ENCODE results near the gene NR2C2. TPM values are rescaled to one million over a fixed set of nuclear protein-coding genes. Genes with fewer than 3 reads are reported as not detected.
A peak's percentile ranks its signal among the peaks of the same experiment; 100 is the strongest.

Gene NR2C2
- total RNA-seq, 1 experiment from 2014 or later: 46.8 TPM

GRCh38 chr3:14957153-14957552, 9.8 kb downstream of the NR2C2 start:
- Histone ChIP-seq H2AFZ (ENCODE audit: low read length) (no peak overlapping the region), H3K36me3 (ENCODE audit: insufficient read depth, low read length) (no peaks in the 10 kb centered on the region), H3K27ac (ENCODE audit: low read length) (peak overlapping the region; percentile 40), H3K9ac (ENCODE audit: low read length) (peak overlapping the region; percentile 19; the same call in 1 of the 2 replicates), H3K9me2 (replicated peaks; ENCODE audit: insufficient read depth, low read length) (no peaks in the 10 kb centered on the region), H3K4me3 (ENCODE audit: low read length) (no peak overlapping the region; the same call in 1 of the 2 replicates), H3K27me3 (ENCODE audit: low read length) (no peaks in the 10 kb centered on the region), H3K4me2 (ENCODE audit: low read depth, low read length, poor library complexity, severe bottlenecking) (peak overlapping the region; percentile 67), H3K79me2 (ENCODE audit: low read length) (peaks cover 94% of the 10 kb centered on the region), H3K9me3 (ENCODE audit: low read length) (no peaks in the 10 kb centered on the region), H4K20me1 (ENCODE audit: insufficient read depth, low read depth, low read length) (no peaks in the 10 kb centered on the region), H3K4me1 (ENCODE audit: low read length) (peaks cover 59% of the 10 kb centered on the region)
- peak; percentile 50 for DNase-seq

GRCh38 chr3:14957925-14958324, 10.5 kb downstream of the NR2C2 start:
- Histone ChIP-seq H3K9ac (ENCODE audit: low read length) (peak overlapping the region; percentile 19), H3K4me2 (ENCODE audit: low read depth, low read length, poor library complexity, severe bottlenecking) (peak overlapping the region; percentile 67), H3K27me3 (ENCODE audit: low read length) (no peaks in the 10 kb centered on the region), H3K27ac (ENCODE audit: low read length) (peak overlapping the region; percentile 40), H4K20me1 (ENCODE audit: insufficient read depth, low read depth, low read length) (no peaks in the 10 kb centered on the region), H3K4me1 (ENCODE audit: low read length) (peaks cover 59% of the 10 kb centered on the region), H2AFZ (ENCODE audit: low read length) (no peak overlapping the region), H3K9me2 (replicated peaks; ENCODE audit: insufficient read depth, low read length) (no peaks in the 10 kb centered on the region), H3K36me3 (ENCODE audit: insufficient read depth, low read length) (no peaks in the 10 kb centered on the region), H3K9me3 (ENCODE audit: low read length) (no peaks in the 10 kb centered on the region), H3K4me3 (ENCODE audit: low read length) (peak overlapping the region; percentile 31; the same call in 1 of the 2 replicates), H3K79me2 (ENCODE audit: low read length) (peaks cover 94% of the 10 kb centered on the region)
- DNase-seq: peak; percentile 75

- peak overlapping the region; percentile 55 for H3K4me2 ChIP-seq (ENCODE audit: low read depth, low read length, poor library complexity, severe bottlenecking)
- no peaks in the 10 kb centered on the region for H3K9me3 ChIP-seq (ENCODE audit: low read length)
- H3K9ac ChIP-seq (ENCODE audit: low read length): peak overlapping the region; percentile 49
- DNase-seq: no peak
- H3K36me3 ChIP-seq (ENCODE audit: insufficient read depth, low read length): no peaks in the 10 kb centered on the region
- H3K79me2 ChIP-seq (ENCODE audit: low read length): peaks cover 95% of the 10 kb centered on the region
- peak overlapping the region; percentile 44 for H3K27ac ChIP-seq (ENCODE audit: low read length)
- H3K4me1 ChIP-seq (ENCODE audit: low read length): peaks cover 59% of the 10 kb centered on the region
- H3K4me3 ChIP-seq (ENCODE audit: low read length): peak overlapping the region; percentile 18
- H3K9me2 ChIP-seq (replicated peaks; ENCODE audit: insufficient read depth, low read length): no peaks in the 10 kb centered on the region
- H3K27me3 ChIP-seq (ENCODE audit: low read length): no peaks in the 10 kb centered on the region
- H4K20me1 ChIP-seq (ENCODE audit: insufficient read depth, low read depth, low read length): no peaks in the 10 kb centered on the region
- no peak overlapping the region for H2AFZ ChIP-seq (ENCODE audit: low read length)
Measured at GRCh38 chr3:14959359-14959943, 12.1 kb downstream of the NR2C2 start.

GRCh38 chr3:14962762-14963161, 15.4 kb downstream of the NR2C2 start:
- no peaks in the 10 kb centered on the region for H3K9me3 ChIP-seq (ENCODE audit: low read length)
- no peak for DNase-seq
- H3K4me3 ChIP-seq (ENCODE audit: low read length): no peak overlapping the region
- H3K79me2 ChIP-seq (ENCODE audit: low read length): peaks cover 91% of the 10 kb centered on the region
- H3K36me3 ChIP-seq (ENCODE audit: insufficient read depth, low read length): peaks cover 7% of the 10 kb centered on the region; the same call in 1 of the 2 replicates
- H3K4me2 ChIP-seq (ENCODE audit: low read depth, low read length, poor library complexity, severe bottlenecking): no peak overlapping the region
- H4K20me1 ChIP-seq (ENCODE audit: insufficient read depth, low read depth, low read length): no peaks in the 10 kb centered on the region
- H3K9ac ChIP-seq (ENCODE audit: low read length): no peak overlapping the region
- H3K27me3 ChIP-seq (ENCODE audit: low read length): no peaks in the 10 kb centered on the region
- H2AFZ ChIP-seq (ENCODE audit: low read length): no peak overlapping the region
- H3K4me1 ChIP-seq (ENCODE audit: low read length): peaks cover 35% of the 10 kb centered on the region
- no peak overlapping the region for H3K27ac ChIP-seq (ENCODE audit: low read length)
- H3K9me2 ChIP-seq (replicated peaks; ENCODE audit: insufficient read depth, low read length): no peaks in the 10 kb centered on the region

GRCh38 chr3:14967285-14967684, 19.9 kb downstream of the NR2C2 start:
- H4K20me1 ChIP-seq (ENCODE audit: insufficient read depth, low read depth, low read length): no peaks in the 10 kb centered on the region
- no peak overlapping the region for H3K27ac ChIP-seq (ENCODE audit: low read length)
- peaks cover 66% of the 10 kb centered on the region for H3K79me2 ChIP-seq (ENCODE audit: low read length)
- DNase-seq: no peak
- H3K4me2 ChIP-seq (ENCODE audit: low read depth, low read length, poor library complexity, severe bottlenecking): no peak overlapping the region
- H3K9me3 ChIP-seq (ENCODE audit: low read length): no peaks in the 10 kb centered on the region
- no peaks in the 10 kb centered on the region for H3K27me3 ChIP-seq (ENCODE audit: low read length)
- no peaks in the 10 kb centered on the region for H3K4me1 ChIP-seq (ENCODE audit: low read length)
- no peak overlapping the region for H3K9ac ChIP-seq (ENCODE audit: low read length)
- no peak overlapping the region for H2AFZ ChIP-seq (ENCODE audit: low read length)
- no peak overlapping the region for H3K4me3 ChIP-seq (ENCODE audit: low read length)
- no peaks in the 10 kb centered on the region for H3K9me2 ChIP-seq (replicated peaks; ENCODE audit: insufficient read depth, low read length)
- H3K36me3 ChIP-seq (ENCODE audit: insufficient read depth, low read length): peaks cover 7% of the 10 kb centered on the region; the same call in 1 of the 2 replicates

GRCh38 chr3:14969671-14970070, 22.3 kb downstream of the NR2C2 start:
- Histone ChIP-seq H3K36me3 (ENCODE audit: insufficient read depth, low read length) (peaks cover 11% of the 10 kb centered on the region; the same call in 1 of the 2 replicates), H3K79me2 (ENCODE audit: low read length) (peaks cover 68% of the 10 kb centered on the region)

GRCh38 chr3:14976317-14976716, 28.9 kb downstream of the NR2C2 start:
- no peaks in the 10 kb centered on the region for H4K20me1 ChIP-seq (ENCODE audit: insufficient read depth, low read depth, low read length)
- no peaks in the 10 kb centered on the region for H3K9me3 ChIP-seq (ENCODE audit: low read length)
- H3K4me3 ChIP-seq (ENCODE audit: low read length): no peak overlapping the region
- H3K36me3 ChIP-seq (ENCODE audit: insufficient read depth, low read length): 0 out of 2 replicates have a peak, but pooled peaks cover 4% of the 10 kb centered on the region
- no peak overlapping the region for H2AFZ ChIP-seq (ENCODE audit: low read length)
- H3K4me2 ChIP-seq (ENCODE audit: low read depth, low read length, poor library complexity, severe bottlenecking): peak overlapping the region; percentile 10
- H3K4me1 ChIP-seq (ENCODE audit: low read length): peaks cover 50% of the 10 kb centered on the region
- no peaks in the 10 kb centered on the region for H3K27me3 ChIP-seq (ENCODE audit: low read length)
- H3K9ac ChIP-seq (ENCODE audit: low read length): no peak overlapping the region
- DNase-seq: no peak
- H3K27ac ChIP-seq (ENCODE audit: low read length): peak overlapping the region; percentile 53; the same call in 1 of the 2 replicates
- no peaks in the 10 kb centered on the region for H3K9me2 ChIP-seq (replicated peaks; ENCODE audit: insufficient read depth, low read length)
- H3K79me2 ChIP-seq (ENCODE audit: low read length): peaks cover 75% of the 10 kb centered on the region

More at GRCh38 chr3:14969671-14970070, 22.3 kb downstream of the NR2C2 start:
- H3K27me3 ChIP-seq (ENCODE audit: low read length): no peaks in the 10 kb centered on the region
- no peak overlapping the region for H3K4me2 ChIP-seq (ENCODE audit: low read depth, low read length, poor library complexity, severe bottlenecking)
- no peak overlapping the region for H3K9ac ChIP-seq (ENCODE audit: low read length)
- no peak overlapping the region for H3K4me3 ChIP-seq (ENCODE audit: low read length)
- no peak for DNase-seq
- H3K9me2 ChIP-seq (replicated peaks; ENCODE audit: insufficient read depth, low read length): no peaks in the 10 kb centered on the region
- no peaks in the 10 kb centered on the region for H4K20me1 ChIP-seq (ENCODE audit: insufficient read depth, low read depth, low read length)
- no peak overlapping the region for H3K27ac ChIP-seq (ENCODE audit: low read length)
- no peak overlapping the region for H2AFZ ChIP-seq (ENCODE audit: low read length)
- no peaks in the 10 kb centered on the region for H3K9me3 ChIP-seq (ENCODE audit: low read length)
- H3K4me1 ChIP-seq (ENCODE audit: low read length): peaks cover 3% of the 10 kb centered on the region; the same call in 1 of the 2 replicates

- Histone ChIP-seq H3K9ac (ENCODE audit: low read length) (peak overlapping the region; percentile 38), H3K9me2 (replicated peaks; ENCODE audit: insufficient read depth, low read length) (no peaks in the 10 kb centered on the region), H2AFZ (ENCODE audit: low read length) (no peak overlapping the region), H3K4me1 (ENCODE audit: low read length) (peaks cover 50% of the 10 kb centered on the region), H3K27me3 (ENCODE audit: low read length) (no peaks in the 10 kb centered on the region), H3K79me2 (ENCODE audit: low read length) (peaks cover 75% of the 10 kb centered on the region), H3K27ac (ENCODE audit: low read length) (peak overlapping the region; percentile 70), H3K4me3 (ENCODE audit: low read length) (peak overlapping the region; percentile 38; the same call in 1 of the 2 replicates), H3K9me3 (ENCODE audit: low read length) (no peaks in the 10 kb centered on the region), H4K20me1 (ENCODE audit: insufficient read depth, low read depth, low read length) (no peaks in the 10 kb centered on the region), H3K36me3 (ENCODE audit: insufficient read depth, low read length) (no peaks in the 10 kb centered on the region; the same call in 1 of the 2 replicates), H3K4me2 (ENCODE audit: low read depth, low read length, poor library complexity, severe bottlenecking) (peak overlapping the region; percentile 52)
- DNase-seq: peak; percentile 89
Measured at GRCh38 chr3:14980689-14981088, 33.3 kb downstream of the NR2C2 start.

Measured in Karpas-422 (cell line).